GM15510 (cell line): ENCODE results near the gene CACFD1.

Source experiments
- POLR2A ChIP-seq: IDR thresholded peaks from 3 replicates; pipeline ENCODE4 v1.6.1; 2011; ENCODE audit warnings: borderline replicate concordance; ENCODE audit not compliant: insufficient read length; ENCODE audit errors: extremely low read depth

Gene CACFD1

DNA sequence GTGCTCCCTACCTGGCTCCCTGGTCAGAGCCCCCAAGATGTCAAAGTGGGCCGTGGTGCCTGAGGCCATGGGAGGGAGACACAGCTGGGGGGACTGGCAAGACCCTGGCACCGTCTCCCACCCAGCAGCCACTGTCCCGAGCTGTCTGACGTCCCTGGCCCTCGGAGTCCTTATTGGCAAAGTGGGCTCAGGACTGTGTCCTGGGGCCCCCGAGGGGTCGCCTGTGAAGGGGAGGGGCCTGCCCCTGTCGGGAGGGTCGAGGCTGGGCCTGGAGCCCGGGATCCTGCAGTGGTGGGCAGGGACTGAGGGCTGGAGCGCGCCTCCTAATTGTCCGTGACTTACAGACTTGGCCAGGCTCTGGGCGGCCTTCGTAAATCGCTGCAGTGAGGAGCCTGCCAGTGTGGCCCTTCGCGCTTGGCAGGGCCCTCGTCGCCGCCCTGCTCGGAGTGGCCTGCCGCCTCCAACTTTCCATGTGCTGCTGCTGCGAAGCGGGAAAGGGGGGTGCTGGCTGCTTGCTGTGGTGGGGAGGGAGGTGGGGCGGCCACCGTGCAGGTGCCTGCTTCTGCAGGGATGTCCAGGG lies 51.2 kb downstream of the CACFD1 start:
- no peak for TF ChIP-seq POLR2A

GRCh38 chr9:133511607-133512006 lies 51.8 kb downstream of the CACFD1 start:
- no peak for TF ChIP-seq POLR2A

- no peak for TF ChIP-seq POLR2A
These were observed 52.8 kb downstream of the CACFD1 start for GRCh38 chr9:133512253-133513213.

GRCh38 chr9:133513214-133514100 lies 53.7 kb downstream of the CACFD1 start:
- TF ChIP-seq POLR2A: no peak

DNA sequence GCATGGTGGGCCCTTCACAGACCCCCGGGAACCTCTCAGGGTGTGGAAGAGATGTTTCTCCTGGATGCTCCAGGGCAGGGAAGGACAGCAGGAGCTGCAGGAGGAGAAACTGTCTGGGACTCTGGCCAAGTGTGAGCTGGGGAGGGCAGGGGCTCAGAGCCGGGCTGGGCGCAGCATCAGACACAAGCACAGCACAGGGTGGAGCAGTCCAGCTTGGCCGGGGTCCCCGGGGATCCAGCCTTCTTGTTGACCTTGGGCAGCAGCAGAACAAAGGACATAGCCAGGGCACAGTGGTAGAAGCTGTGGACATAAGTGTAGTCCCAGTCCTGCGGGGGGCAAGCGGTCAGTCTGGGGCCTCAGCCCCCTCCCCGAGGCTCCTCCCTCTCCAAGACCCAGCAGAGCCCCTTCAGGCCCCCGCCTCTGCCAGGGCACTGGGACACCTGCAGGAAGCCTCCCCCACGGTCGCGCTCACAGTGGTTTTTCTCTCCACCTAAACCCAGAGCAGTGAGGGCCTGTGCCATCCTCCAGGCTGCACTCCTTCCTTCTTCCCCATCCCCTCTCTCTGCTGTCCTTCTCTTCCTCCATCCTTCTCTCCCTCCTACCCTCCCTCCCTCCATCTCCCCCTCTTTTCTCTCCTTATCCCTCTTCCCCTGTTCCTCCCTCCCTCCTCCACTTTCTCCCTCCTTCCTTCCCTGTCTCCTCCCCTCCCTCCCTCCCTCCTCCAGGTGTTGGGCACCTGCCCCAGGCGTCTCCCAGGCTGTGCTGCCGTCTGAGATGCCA lies 54.9 kb downstream of the CACFD1 start:
- no peak for TF ChIP-seq POLR2A

GRCh38 chr9:133515240-133515610 lies 55.4 kb downstream of the CACFD1 start:
- TF ChIP-seq POLR2A: no peak

- TF ChIP-seq POLR2A: no peak
These were observed 56.0 kb downstream of the CACFD1 start for GRCh38 chr9:133515615-133516255.

GRCh38 chr9:133516256-133516960 lies 56.6 kb downstream of the CACFD1 start:
- TF ChIP-seq POLR2A: no peak

- TF ChIP-seq POLR2A: no peak
These were observed 57.2 kb downstream of the CACFD1 start for GRCh38 chr9:133516961-133517350.

GRCh38 chr9:133517711-133518110 lies 57.9 kb downstream of the CACFD1 start:
- TF ChIP-seq POLR2A: no peak

DNA sequence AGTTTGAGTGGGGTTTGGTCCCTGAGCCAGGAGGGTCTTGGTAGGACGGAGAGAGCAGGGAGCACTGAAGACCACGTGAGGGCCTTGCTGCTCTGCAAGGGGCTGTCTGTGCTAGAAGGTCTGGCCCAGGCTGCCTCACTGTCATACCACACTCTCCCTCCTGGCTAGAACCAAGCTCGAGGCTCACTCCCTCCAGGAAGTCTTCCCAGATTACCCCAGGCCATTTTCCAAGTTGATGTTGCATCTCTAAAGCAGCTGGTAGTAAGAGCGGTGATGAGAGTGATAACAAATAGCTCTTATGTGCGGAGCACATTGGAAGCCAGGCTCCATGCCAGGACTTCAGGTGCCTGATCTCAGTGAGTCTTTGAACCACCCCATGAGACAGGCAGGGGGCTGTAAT lies 58.4 kb downstream of the CACFD1 start:
- no peak for TF ChIP-seq POLR2A

DNA sequence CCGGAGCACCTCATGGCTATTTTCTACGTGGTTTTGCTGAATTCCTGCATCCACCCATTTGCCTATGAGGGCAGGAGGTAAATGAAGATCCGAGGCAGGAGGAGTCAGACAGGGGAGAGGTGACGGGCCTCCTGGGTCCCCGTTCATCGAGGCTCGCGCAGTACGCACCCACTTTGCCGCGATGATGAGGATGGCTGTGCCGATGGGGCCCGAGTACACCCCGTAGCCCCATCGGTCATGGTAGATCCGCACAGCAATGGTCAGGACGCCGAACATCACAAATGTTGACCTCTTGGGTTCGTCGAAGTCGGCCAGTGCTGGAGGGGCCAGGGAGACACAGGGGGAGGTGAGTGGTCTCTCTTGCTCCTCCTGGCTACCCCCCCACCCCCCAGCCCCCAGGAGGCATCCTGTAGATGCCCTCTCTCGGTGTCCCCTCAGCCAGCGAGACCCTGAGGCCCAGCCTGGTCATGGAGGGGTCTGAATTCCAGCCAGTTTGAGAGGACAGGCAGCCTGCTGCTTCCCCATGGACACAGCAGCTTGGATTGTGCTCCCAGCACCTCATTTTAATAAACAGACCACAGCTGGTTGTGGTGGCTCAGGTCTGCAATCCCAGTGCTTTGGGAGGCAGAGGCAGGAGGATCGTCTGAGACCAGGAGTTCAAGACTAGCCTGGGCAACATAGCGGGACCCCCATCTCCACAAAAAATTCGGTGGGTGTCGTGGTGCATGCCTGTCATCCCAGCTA lies 59.1 kb downstream of the CACFD1 start:
- TF ChIP-seq POLR2A: no peak

- TF ChIP-seq POLR2A: no peak
These were observed 59.9 kb downstream of the CACFD1 start for GRCh38 chr9:133519693-133520092.
